NK-92 treated with Interleukin-12 subunit alpha and Interleukin-12 subunit beta, amount 100 ng/mL, for 24 hours (cell line): ENCODE measurements around the gene TREM2.

ENCODE experiments used
- DNase-seq: peaks from one replicate; lab custom pipeline; 2025; lab: John Stamatoyannopoulos, UW

Gene TREM2

GRCh38 chr6:41182069-41183034 lies 19.4 kb upstream of the TREM2 start:
- DNase-seq, result peak; percentile 16

DNA sequence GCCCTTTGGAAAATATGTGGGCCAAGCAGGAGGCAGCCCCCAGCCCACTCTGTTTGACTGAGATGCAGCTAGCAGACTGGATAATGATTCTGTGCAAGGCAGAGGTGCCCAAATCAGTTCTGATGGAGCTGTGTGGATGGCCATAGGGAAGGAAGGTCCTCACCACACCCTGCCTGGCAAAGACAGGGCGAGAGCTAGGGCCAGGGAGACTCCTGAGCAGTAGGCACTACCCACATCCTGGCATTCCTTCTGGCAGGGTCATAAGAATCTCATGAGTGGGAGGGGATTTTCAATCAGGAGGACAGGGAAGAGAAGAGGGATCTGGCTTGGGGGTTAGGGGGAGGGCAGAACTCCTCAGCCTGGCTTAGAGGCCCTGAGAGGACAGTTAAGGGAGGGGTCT lies 18.6 kb upstream of the TREM2 start:
- DNase-seq, result no peak

DNA sequence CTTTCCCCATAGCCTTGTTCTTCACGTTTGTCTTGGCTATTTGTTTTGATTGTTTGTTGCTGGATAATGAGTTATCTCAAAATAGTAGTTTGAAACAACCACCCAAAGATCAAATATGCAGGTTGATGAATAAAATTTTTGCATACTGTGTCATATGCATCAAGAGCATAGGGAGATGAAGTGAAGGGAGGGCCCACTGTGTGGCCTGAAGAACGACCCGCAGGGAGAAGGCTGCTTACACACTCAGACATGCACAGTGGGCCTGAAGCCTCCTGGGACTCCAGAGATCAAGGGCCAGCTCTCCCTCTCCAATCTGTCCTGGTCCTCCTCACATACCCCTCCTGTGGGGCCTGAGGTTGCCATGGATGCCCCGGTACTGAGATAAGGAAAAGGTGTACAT lies 16.2 kb upstream of the TREM2 start:
- DNase-seq, result no peak

- DNase-seq, result no peak
These were observed 14.8 kb upstream of the TREM2 start for GRCh38 chr6:41177695-41178094.

DNA sequence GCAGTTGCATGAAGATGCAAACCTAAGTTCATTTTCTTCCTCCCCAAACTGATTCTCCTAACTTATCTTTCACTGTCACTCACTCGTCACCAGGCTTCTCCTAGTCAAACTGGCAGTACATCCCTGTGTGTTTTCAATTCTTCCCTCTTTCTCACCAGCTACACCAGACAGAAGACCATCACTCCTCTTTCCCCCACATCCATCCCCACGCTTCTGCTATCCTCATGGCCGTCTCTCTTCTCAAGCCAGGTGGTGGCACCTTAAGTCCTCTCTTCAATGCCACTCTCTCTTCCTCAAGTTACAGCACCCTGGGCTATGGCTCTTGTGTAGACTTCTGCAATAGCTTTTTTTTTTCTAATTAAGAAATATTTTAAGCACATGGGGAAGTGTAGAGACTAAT lies 14.4 kb upstream of the TREM2 start:
- DNase-seq, result no peak

DNA sequence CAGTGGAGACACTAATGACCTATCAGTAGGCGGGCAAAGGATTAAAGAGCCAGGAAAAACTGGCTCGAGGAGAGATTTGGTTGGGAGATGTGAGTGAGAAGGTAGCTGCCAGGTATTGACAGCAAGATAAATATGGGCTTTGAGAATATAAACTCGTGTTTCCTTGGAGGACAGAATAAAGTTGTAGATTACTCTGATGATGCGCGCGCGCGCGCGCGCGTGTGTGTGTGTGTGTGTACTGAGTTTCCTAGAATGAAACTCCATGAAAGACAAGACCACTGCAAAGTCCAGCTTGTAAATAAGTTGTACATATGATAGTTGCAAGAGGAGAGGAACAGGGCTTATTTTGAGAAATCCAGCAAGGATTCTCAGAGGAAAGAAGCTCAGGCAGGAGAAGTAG lies 13.3 kb upstream of the TREM2 start:
- DNase-seq, result no peak

DNA sequence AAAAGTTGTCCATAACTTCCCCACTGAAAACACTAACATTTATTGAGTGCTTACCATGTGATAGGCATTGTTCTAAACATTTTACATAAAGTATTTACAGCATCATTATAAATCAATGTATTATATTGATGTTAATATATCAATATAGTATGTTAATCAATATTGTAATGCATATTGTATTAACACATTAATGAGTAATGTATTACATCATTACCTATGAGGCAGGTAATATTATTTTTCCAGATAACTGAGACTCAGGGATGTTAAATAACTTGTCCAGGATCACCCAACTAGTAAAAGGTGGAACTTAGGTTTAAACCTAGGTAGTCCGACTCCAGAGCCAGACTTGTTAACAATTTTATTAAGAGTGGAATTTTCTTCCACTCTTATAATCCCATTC lies 12.2 kb upstream of the TREM2 start:
- DNase-seq, result no peak

DNA sequence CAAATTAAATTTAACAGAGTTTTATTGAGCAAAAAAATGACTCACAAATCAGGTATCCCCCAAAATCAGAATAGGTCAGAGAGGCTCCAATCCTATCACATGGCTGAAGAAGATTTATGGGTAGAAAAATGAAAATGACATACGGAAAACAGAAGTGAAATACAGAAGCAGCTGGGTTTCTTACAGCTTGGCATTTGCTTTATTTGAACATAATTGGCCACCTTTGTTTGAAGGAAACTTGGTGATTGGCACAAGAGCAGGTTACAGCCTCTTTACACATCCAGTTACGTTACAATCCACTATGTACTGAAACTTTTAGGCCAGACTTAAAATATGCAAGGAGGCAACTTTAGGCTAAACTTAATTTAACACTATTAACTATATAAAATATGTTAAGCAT lies 11.7 kb upstream of the TREM2 start:
- DNase-seq, result no peak

GRCh38 chr6:41171908-41172307 lies 9.0 kb upstream of the TREM2 start:
- no peak for DNase-seq

DNA sequence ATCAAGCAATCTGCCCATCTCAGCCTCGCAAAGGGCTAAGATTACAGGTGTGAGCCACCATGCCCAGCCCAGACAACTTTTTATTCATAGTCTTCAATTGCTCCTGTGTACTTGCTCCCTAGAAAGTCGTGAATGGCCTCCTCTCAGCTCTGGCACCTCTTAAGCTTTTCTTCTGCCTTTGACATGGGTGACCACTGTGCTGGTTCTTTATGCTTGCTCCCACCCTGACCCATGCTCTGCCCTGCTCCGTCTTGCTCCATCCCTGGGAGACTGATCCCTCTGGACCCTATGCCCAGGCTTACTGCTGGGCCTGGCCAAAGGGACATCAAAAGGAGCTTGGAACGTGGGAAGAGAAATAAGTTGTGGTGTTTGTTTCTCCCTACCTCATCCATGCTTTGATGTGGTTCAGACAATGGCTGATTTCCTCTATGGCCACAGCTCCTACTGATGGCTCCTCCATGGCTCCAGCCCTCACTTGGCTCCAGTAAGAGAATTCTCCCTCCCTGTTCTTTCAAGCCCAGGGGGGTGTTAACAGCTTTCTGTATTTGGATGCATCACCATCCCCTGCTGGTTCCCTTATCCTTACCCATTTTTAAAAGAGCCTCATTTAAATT lies 7.7 kb upstream of the TREM2 start:
- no peak for DNase-seq

GRCh38 chr6:41167173-41167963 lies 4.5 kb upstream of the TREM2 start:
- DNase-seq, result no peak

- DNase-seq, result no peak
These were observed 1.7 kb upstream of the TREM2 start for GRCh38 chr6:41164551-41165120.

- DNase-seq, result no peak
These were observed 452 bp upstream of the TREM2 start for GRCh38 chr6:41163419-41163717.

GRCh38 chr6:41161851-41162552 lies 914 bp downstream of the TREM2 start:
- no peak for DNase-seq

DNA sequence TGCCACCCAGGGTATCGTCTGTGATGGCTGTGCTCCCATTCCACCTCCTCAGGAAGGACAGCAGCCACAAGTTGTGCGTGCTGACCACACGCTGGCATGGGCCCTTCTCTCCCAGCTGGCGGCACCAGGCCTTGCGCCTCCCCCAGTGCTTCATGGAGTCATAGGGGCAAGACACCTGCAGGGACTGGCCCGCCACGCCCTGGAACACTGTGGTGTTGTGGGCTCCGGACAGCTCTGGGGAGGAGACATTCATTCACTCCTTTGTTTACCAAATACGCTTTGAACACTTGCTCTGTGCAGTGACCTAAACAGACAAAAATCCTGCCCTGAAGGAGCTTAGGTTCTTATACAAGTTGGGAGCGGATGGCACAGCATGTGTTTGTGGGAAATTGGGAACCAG lies 1.5 kb downstream of the TREM2 start:
- DNase-seq, result no peak

DNA sequence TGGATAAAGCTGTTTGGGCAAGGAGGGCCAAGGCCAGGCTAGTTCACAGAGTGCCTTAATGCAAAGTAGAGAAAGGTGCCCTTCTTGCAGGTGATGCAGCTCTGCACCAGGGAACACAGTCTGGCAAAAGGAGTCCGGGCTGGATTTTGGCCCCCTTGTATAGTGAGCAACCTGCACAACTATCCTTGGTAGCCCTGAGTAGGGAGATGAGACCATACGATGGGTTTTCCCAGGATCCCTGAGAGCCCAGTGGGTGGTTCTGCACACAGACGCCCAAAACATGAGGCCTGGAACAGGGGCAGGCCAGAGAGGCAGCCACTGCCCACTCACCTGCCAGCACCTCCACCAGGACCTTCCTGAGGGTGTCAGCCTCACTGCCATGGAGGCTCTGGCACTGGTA lies 2.0 kb downstream of the TREM2 start:
- DNase-seq, result no peak

GRCh38 chr6:41159415-41160082 lies 3.4 kb downstream of the TREM2 start:
- no peak for DNase-seq

DNA sequence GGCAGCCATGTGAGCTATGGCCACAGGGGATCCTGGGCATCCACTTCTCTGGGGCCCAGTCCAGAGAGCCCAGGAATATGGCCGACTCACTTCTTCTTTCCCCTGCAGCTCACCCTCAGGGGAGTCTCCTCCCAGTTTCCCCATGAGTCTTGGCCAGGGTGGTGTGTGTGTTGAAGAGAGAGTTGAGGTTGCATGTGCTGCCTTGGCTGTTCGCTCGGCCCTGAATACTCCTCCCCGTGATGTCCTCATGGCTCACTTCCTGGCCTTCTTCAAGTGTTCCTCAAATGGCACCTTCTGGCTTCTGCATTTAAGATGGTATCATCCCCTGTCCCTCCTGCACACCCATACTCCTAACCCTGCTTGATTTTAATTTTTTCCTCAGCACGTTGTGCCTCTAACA lies 5.6 kb downstream of the TREM2 start:
- no peak for DNase-seq

DNA sequence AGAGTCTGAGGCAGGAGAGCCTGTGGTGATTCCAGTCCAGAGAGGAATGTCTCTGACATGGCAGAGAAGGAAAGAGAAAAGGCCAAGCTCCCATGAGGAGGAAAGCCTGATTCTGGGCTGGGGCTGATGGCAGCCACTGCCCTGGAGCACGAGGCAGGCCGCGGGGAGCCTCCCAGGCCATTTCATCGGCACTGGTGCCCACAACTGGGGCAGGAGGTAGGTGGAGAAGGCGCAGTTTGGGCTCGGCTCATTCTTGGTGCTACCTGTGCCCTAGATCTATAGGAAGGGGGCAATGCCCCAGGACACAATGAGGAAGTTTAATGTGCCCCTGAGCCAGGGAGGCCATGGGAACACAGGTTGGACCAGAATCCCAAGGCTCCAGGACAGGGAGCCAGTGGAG lies 6.1 kb downstream of the TREM2 start:
- no peak for DNase-seq

- no peak for DNase-seq
These were observed 6.9 kb downstream of the TREM2 start for GRCh38 chr6:41156001-41156400.

DNA sequence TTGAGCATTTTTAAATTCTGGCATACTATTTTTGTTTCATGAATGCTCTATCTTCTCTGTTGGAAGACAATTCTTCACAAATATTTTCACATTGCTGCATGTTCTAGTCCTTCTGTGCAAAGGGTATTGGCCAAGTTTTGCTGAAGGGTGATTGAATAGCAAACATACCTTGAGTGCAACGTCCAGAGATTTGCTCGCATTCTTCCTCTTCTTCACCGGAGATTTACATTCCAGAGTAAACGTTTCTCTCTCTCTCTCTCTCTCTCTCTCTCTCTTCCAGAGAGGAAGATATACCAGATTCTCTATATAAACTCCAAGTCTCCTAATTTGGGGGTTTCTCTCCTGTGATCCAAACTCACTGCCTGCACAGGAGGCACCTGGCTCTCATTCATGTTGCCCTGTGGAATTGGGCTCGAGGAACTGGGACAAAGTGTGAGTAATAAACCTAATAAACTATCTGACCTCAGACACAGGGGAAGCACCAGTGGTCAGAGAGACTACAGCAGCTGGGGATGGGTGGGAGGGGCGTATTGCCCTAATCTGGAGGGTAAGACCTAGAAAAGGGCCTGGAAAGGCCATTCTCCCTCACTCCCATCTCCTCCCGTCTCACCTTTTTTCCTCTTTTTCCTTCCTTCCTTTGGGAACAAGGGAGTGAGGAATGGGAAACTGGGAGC lies 7.6 kb downstream of the TREM2 start:
- no peak for DNase-seq
